Upper lobe of left lung (tissue), 4 donors: Measurements from ENCODE around the gene TSSK2.

Experiments used
- POLR2AphosphoS5 ChIP-seq, 2 donors: sonication (generic); formaldehyde crosslinking; IDR thresholded peaks; one replicate each; pipeline ENCODE4 v1.5.1; 2017; ENCODE audit warnings: antibody characterized with exemption in 2 of 2
- TF ChIP-seq, protein P1 (sequence below), 6 experiments: fragments of 450-650 bp in 4 of 6; fragments of 200-600 bp in 2 of 6; sonication (generic) in 2 of 6; IDR thresholded peaks; one replicate each; pipeline ENCODE4 v1.5.1; 2016 to 2019; ENCODE audit warnings: antibody characterized with exemption in 6 of 6

DNA sequence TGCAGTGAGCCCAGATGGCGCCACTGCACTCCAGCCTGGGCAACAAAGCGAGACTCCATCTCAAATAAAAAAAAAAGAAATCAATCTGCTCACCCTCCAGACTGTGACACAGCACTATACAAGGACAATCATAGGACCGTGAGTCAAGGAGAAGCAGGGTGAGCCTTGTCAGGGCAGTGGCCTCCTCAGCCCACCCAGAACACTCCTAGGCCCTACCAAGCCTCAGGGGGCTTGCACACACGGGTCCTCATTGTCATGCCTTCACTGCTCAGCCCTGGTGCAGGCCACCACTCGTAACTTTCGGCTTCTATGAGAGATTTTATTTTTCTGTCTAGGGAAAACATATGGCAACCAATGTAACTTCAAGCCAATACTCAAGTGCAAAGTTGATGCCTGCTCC is 44.7 kb upstream of the TSSK2 start:
- TF ChIP-seq, protein P1, sequence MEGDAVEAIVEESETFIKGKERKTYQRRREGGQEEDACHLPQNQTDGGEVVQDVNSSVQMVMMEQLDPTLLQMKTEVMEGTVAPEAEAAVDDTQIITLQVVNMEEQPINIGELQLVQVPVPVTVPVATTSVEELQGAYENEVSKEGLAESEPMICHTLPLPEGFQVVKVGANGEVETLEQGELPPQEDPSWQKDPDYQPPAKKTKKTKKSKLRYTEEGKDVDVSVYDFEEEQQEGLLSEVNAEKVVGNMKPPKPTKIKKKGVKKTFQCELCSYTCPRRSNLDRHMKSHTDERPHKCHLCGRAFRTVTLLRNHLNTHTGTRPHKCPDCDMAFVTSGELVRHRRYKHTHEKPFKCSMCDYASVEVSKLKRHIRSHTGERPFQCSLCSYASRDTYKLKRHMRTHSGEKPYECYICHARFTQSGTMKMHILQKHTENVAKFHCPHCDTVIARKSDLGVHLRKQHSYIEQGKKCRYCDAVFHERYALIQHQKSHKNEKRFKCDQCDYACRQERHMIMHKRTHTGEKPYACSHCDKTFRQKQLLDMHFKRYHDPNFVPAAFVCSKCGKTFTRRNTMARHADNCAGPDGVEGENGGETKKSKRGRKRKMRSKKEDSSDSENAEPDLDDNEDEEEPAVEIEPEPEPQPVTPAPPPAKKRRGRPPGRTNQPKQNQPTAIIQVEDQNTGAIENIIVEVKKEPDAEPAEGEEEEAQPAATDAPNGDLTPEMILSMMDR (IDR thresholded peaks at IDR 0.05) = no peak
- TF ChIP-seq POLR2AphosphoS5 (IDR thresholded peaks at IDR 0.05) = no peak
